Sigmoid colon (tissue), 7 donors: ENCODE results near the gene PAX3. TPM values are rescaled to one million over a fixed set of nuclear protein-coding genes. Genes with fewer than 3 reads are reported as not detected.

Experiments
- DNase-seq: peaks from one replicate; pipeline ENCODE4 v3.0.0-alpha.2; 2019
- H3K27ac ChIP-seq, 4 donors: fragments of 200-600 bp; sonication (generic); one replicate each; pipeline ENCODE4 v1.5.1; 2016 to 2019; ENCODE audit warnings: mild to moderate bottlenecking in 1 of 4
- H3K27me3 ChIP-seq, 3 donors: fragments of 200-600 bp; sonication (generic); one replicate each; pipeline ENCODE4 v1.5.1; 2019; ENCODE audit warnings: mild to moderate bottlenecking in 1 of 3
- H3K36me3 ChIP-seq, 4 donors: fragments of 200-600 bp; sonication (generic); one replicate each; pipeline ENCODE4 v1.5.1; 2016 to 2019
- H3K4me1 ChIP-seq, 4 donors: fragments of 200-600 bp; sonication (generic); one replicate each; pipeline ENCODE4 v1.5.1; 2017 to 2019
- H3K4me3 ChIP-seq, 4 donors: fragments of 200-600 bp; sonication (generic); one replicate each; pipeline ENCODE4 v1.5.1; 2017 to 2019; ENCODE audit warnings: mild to moderate bottlenecking in 2 of 4, moderate library complexity in 1 of 4
- H3K9me3 ChIP-seq, 4 donors: fragments of 200-600 bp in 3 of 4; sonication (generic) in 3 of 4; one replicate each; pipeline versions ENCODE4 v1.5.1 to v1.6.1; 2013 to 2019
- CTCF ChIP-seq, 4 experiments: fragments of 450-650 bp in 3 of 4; fragments of 200-600 bp in 1 of 4; IDR thresholded peaks; one replicate each; pipeline ENCODE4 v1.5.1; 2016 to 2019; ENCODE audit warnings: antibody characterized with exemption in 4 of 4, mild to moderate bottlenecking in 3 of 4, moderate library complexity in 2 of 4
- EP300 ChIP-seq, 4 donors: sonication (generic); formaldehyde crosslinking; IDR thresholded peaks; one replicate each; pipeline ENCODE4 v1.6.1; 2017; ENCODE audit warnings: antibody characterized with exemption in 4 of 4
- POLR2A ChIP-seq, 2 donors: fragments of 450-650 bp; IDR thresholded peaks; one replicate each; pipeline ENCODE4 v1.6.1; 2016; ENCODE audit warnings: antibody characterized with exemption in 2 of 2, mild to moderate bottlenecking in 2 of 2, moderate library complexity in 2 of 2
- POLR2AphosphoS5 ChIP-seq, 4 donors: sonication (generic); formaldehyde crosslinking; IDR thresholded peaks; one replicate each; pipeline ENCODE4 v1.6.1; 2017; ENCODE audit warnings: antibody characterized with exemption in 4 of 4
- WGBS, 2 donors: extraction: QIAGEN DNeasy Blood & Tissue Kit; methylation state at CpG; one replicate each; pipeline ENCODE4 v1.1.7; 2013; 5-methylcytosine and 5-hydroxymethylcytosine counted together
- intact Hi-C: fragments of 100-400 bp; cut with DNase I; formaldehyde crosslinking; loops from one replicate; pipeline ENCODE4 v1.15.1; 2023
- polyA plus RNA-seq, 3 donors: library from polyadenylated mRNA; stranded (reverse); fragments of 200-250 nt; gene quantifications; one replicate each; pipeline ENCODE4 v1.2.3, GENCODE V29; 2013
- total RNA-seq, 4 donors: library from RNA; depleted of rRNA; stranded (reverse); fragments of >200 nt; gene quantifications; one replicate each; pipeline ENCODE4 v1.1.0, GENCODE V29; 2016
- donor health status: healthy with polysubstance abuse.
- donor health status: Bipolar disorder and iron deficiency.
- donor health status: healthy.

PAX3 gene
- total and polyA plus RNA-seq, 7 donors: not detected

GRCh38 chr2:222311319-222311977, 12.7 kb upstream of the PAX3 start:
- Histone ChIP-seq H3K27me3 (peaks cover 65 to 98% (median 87%) of the 10 kb centered on the region in 3 donors), H3K9me3 (no peaks in the 10 kb centered on the region), H3K27ac (no peak overlapping the region), H3K36me3 (no peaks in the 10 kb centered on the region), H3K4me1 (peaks cover 0 to 19% (median 13%) of the 10 kb centered on the region in 4 donors), H3K4me3 (no peak overlapping the region)
- intact Hi-C loops: no loop called here
- TF ChIP-seq EP300 (IDR thresholded peaks at IDR 0.05) (no peak), POLR2A (IDR thresholded peaks at IDR 0.05) (no peak), CTCF (IDR thresholded peaks at IDR 0.05) (no peak), POLR2AphosphoS5 (IDR thresholded peaks at IDR 0.05) (no peak)
- DNase-seq: no peak
- 5 to 6% methylated on average over 42 of the region's 42 CpGs for WGBS, 2 donors

GRCh38 chr2:222310747-222311318, 12.0 kb upstream of the PAX3 start:
- WGBS, 2 donors: 6 to 7% methylated on average over 11 of the region's 11 CpGs
- H3K4me1 ChIP-seq: peaks cover 0 to 25% (median 19%) of the 10 kb centered on the region in 4 donors
- no peaks in the 10 kb centered on the region for H3K9me3 ChIP-seq
- intact Hi-C loops: no loop called here
- DNase-seq: no peak
- H3K27me3 ChIP-seq: peaks cover 70 to 100% (median 87%) of the 10 kb centered on the region in 3 donors
- H3K4me3 ChIP-seq: no peak overlapping the region
- H3K36me3 ChIP-seq: no peaks in the 10 kb centered on the region
- TF ChIP-seq EP300 (IDR thresholded peaks at IDR 0.05) (no peak), POLR2AphosphoS5 (IDR thresholded peaks at IDR 0.05) (peak in 1 of 4 donors; percentile 29), CTCF (IDR thresholded peaks at IDR 0.05) (no peak)
- no peak overlapping the region for H3K27ac ChIP-seq

DNA sequence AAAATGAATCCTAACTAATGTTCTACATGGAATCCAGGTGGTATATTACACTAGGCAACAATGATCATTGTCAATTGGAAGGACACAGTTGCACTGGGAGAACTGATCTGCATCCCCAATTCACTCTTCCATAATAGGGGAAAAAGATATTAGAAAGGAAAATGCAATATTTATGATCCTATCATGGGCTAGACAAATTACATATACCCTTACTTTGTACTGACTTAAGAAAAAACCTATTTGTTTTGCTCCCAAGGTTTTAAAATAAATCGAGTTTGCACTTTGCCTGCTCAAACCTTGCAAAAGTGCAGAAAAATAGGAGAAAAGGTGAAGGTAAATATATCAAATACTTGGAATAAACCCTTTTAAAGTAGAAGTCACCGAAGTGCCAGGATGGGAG, 11.0 kb upstream of the PAX3 start:
- H3K36me3 ChIP-seq: no peaks in the 10 kb centered on the region
- no peak overlapping the region for H3K4me3 ChIP-seq
- no peak for TF ChIP-seq POLR2A (IDR thresholded peaks at IDR 0.05)
- TF ChIP-seq POLR2AphosphoS5 (IDR thresholded peaks at IDR 0.05): no peak
- no peak for TF ChIP-seq EP300 (IDR thresholded peaks at IDR 0.05)
- TF ChIP-seq CTCF (IDR thresholded peaks at IDR 0.05): no peak
- no peak for DNase-seq
- no peak overlapping the region for H3K27ac ChIP-seq
- peaks cover 0 to 36% (median 29%) of the 10 kb centered on the region in 4 donors for H3K4me1 ChIP-seq
- intact Hi-C loops: no loop called here
- WGBS, 2 donors: 14 to 15% methylated on average over 2 of the region's 2 CpGs
- H3K9me3 ChIP-seq: no peaks in the 10 kb centered on the region
- H3K27me3 ChIP-seq: peaks cover 72 to 100% (median 90%) of the 10 kb centered on the region in 3 donors

- Histone ChIP-seq H3K27me3 (peaks cover 76 to 100% (median 94%) of the 10 kb centered on the region in 3 donors), H3K9me3 (no peaks in the 10 kb centered on the region), H3K4me1 (peaks cover 0 to 40% (median 33%) of the 10 kb centered on the region in 4 donors), H3K27ac (no peak overlapping the region), H3K4me3 (no peak overlapping the region), H3K36me3 (no peaks in the 10 kb centered on the region)
- DNase-seq: no peak
- intact Hi-C loops: no loop called here
- TF ChIP-seq POLR2AphosphoS5 (IDR thresholded peaks at IDR 0.05) (no peak), POLR2A (IDR thresholded peaks at IDR 0.05) (no peak), EP300 (IDR thresholded peaks at IDR 0.05) (no peak), CTCF (IDR thresholded peaks at IDR 0.05) (no peak)
- 3 to 16% methylated on average over 1 of the region's 1 CpG for WGBS, 2 donors
Observed at GRCh38 chr2:222309361-222309760, 10.6 kb upstream of the PAX3 start.
